ENCODE measurements around the gene SOST.

Gene SOST

DNA sequence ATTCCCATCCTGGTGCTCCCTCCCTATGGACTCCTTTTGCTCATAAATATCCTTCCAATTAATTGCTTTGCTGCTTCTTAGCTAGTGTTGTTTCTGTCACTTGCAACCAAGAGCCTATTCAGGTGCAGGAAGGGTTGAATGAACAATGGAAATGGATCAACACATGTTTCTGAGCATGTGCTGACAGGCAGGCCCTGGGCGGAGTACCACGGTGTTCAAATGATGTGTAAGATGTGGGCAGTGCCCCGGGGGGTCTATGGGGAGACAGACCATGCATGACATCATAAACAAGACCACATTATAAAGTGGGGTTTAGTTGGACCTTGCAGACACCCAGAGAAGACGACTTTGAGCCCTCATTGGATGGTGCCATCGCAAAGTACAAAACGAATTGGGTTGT, 48.5 kb downstream of the SOST start:
- no peak for DNase-seq

DNA sequence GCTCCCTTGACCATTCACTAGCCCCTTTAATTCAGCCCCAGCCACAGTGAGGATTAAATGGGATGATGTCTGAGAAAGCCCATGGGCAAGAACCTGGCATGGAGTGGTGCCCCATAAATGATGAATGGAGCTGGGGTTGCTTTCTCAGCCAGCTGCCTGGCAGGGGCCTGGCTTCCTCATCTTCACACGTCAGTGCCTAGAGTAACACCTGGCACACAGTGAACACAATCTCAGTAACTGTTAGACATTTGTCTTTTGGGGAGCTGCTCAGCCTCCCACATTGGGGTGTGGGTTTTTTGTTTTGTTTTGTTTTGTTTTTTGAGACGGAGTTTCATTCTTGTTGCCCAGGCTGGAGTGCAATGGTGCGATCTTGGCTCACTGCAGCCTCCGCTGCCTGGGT, 49.4 kb downstream of the SOST start:
- DNase-seq, result no peak

DNA sequence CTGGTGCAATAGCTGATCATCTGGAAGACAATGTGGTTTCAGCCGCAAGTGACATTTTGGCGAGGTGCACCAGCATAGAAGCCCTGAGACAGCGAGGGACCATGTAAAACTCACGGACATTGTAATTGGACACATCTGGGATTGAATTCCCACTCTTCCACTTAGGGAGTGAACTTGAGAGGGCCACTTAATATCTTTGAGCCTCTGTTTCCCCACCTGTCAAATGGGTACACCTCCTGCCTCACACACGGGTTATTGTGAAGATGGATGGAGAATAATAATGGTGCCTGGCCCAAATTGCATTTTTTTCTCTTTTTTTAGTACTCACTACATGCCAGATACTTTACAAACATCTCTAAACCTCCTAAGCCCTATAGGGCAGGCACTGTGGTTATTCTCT, 51.4 kb downstream of the SOST start:
- no peak for DNase-seq

DNA sequence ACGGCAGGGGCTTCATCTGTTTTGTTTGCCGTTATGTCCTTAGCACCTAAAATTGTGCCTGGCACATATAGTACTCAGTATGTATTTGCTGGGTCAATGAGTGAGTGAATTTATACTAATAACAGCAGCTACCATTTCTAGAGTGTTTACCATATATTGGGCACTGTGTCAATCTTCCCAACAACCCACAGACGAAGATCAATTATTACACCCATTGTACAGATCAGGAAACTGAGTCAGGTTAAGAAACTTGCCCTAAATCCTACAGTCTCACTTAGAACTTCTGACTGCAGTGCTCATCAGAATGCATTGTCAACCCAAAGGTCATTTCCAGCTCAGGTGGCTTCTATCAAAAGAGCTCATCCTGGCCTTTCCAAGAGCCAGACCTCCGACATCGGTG, 52.4 kb downstream of the SOST start:
- no peak for DNase-seq

Measured in nucleus accumbens (tissue), 56 donors.